UCSD-AML1 (cell line): ENCODE data around the gene ACOT13.
"Not testable (repeated sequence)": the region's sequence is repeated elsewhere in the genome, so short reads cannot be mapped to it uniquely, and the experiment has no call there.

Source experiments
- DNase-seq: peaks from one replicate; lab custom pipeline; 2025; ENCODE audit not compliant: unreplicated experiment; lab: John Stamatoyannopoulos, UW

The ACOT13 gene

GRCh38 chr6:24666641-24667377, at the start of gene ACOT13, which contains the start of gene TDP2:
Gene ACOT13, plus strand, starts transcription at chr6:24667077. Its CDS starts 187 bp downstream, at chr6:24667264.
Gene TDP2, minus strand, starts transcription at chr6:24666899. Its CDS starts 37 bp downstream, at chr6:24666862.
- DNase-seq: peak; percentile 99

DNA sequence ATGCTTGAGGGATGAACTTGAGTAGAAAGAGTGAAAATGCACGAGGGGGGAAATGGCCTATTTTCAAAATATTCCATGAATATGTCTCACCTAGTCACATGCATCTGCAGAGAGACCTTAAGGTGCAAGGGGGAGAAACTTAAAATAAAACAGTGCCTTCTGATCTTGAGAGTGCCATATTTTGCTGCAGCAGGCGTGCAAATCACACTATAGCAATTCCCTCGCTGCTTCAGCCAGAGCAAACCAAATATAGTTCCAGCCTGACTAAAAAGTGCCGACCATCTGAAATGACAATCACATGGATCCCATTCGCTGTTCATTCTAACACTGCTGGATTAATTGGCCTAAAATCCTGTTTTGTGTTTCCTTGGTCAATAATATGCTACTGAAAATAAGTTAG, 47.2 kb upstream of the ACOT13 start:
- DNase-seq: no peak

- DNase-seq: no peak
Measured at GRCh38 chr6:24620637-24621036, 46.2 kb upstream of the ACOT13 start.

DNA sequence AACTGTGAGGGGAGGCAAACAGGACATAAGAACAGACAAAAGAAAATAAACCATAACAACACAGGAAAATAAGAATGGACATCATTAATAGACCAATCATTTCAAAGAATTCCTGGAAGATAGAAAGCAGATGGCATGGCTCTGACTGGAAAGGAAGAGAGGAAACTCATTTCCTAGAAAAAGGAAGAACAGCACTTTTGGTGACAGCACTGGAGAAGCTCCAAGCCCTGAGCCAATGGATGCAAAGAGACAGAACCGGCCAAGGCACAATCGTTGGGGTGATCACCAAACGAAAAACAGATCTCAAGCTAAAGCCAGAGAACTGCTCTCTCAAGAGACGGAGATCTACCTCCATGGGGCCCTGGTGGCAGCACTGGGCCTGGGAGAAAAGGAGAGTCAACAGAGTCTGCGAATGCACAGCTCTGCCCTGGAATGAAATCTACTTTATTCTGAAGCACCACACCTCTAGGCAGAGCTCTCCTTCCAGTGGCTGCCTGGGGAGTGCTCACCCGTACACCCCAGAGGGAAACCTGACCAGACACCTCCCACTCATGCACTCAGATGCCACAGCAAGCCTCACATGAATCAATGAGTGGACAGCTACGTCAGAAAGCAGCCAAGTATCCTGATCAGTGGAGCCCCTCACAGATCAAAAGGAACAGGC, 45.1 kb upstream of the ACOT13 start:
- no peak for DNase-seq

- DNase-seq: no peak
Measured at GRCh38 chr6:24630856-24631505, 35.9 kb upstream of the ACOT13 start.

DNA sequence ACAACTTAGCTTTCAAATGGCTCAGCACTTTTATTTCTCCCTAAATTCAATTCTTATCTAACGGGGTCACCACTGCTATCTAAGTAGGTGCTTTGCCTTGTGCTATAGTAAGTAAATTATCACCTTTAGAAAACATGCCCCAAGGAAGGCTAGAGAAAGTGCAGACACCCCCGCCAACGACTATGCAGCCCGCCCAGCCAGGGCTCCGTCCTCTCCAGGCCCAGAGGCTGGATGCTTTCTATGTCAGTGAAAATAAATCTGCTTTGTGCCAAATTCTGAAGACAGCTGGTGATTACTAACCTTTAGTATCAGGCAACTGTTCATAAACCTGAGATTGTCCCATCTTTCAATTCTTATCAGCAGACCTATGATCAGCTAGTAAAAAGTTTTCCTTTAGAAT, 35.2 kb upstream of the ACOT13 start:
- no peak for DNase-seq

GRCh38 chr6:24632573-24632972, 34.3 kb upstream of the ACOT13 start:
- no peak for DNase-seq

- DNase-seq: no peak
Measured at GRCh38 chr6:24636681-24637080, 30.2 kb upstream of the ACOT13 start.

DNA sequence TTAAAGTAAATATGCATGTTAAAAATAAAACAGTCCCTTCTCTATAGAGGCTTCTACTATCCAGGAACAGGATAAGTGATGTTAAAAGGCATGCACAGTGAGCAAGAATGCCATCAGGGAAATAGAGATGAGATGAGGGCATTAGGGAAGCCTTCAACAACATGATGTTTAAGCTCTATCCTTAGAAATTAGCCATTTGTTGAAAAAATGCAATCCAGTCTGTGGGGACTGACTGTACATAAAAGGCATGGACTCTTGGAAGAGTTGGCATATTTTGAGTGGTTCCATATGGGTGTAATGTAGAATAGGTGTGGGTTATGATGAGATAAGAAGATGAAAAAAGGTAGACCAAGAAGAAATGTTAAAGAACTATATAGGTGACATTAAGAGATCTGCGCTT, 26.7 kb upstream of the ACOT13 start:
- DNase-seq: no peak

DNA sequence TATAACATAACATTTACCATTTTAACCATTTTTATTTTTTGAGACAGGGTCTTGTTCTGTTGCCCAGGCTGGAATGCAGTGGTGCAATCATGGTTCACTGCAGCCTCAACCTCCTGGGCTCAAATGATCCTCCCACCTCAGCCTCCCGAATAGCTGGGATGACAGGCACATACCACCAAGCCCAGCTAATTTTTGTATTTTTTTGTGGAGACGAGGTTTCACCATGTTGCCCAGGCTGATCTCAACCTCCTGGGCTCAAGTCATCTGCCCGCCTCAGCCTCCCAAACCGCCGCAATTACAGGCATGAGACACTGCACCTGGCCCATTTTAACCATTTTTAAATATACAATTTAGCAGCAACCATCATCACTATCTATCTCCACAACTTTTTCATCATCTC, 26.2 kb upstream of the ACOT13 start:
- not testable (repeated sequence) for DNase-seq

DNA sequence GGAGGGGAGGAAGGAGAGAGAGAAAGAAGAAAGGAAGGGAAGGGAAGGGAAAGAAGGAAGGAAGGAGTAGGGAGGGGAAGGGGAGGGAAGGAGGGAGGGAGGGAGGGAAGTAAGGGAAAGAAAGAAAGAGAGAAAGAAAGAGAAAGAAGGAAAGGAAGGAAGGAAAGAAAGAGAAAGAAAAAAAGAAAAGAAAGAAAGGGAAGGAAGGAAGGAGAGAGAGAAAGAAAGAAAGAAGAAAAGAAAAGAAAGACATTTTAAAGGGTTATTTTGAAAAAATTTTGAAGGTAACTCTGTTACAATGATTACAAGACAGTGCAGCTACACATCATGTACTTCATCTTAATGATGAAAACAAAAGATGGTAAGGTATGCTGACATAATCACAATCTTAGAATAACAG, 24.8 kb upstream of the ACOT13 start:
- no peak for DNase-seq

DNA sequence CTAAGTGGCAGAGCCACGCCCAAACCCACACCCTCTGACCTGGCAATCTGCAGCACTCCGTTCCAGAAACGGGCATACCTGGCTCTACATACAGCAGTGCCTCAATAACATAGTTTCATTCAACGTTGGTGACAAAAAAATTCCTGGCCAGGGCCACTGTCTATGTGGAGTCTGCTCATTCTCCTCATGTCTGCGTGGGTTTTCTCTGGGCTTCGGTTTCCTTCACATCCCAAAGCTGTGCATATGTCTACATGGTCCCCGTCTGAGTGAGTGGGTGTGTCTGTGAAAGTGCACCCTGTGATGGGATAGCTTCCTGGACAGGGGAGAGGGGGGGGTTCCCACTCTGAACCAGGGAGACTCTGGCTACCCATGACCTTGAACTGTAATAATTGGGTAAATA, 23.0 kb upstream of the ACOT13 start:
- no peak for DNase-seq

- no peak for DNase-seq
Measured at GRCh38 chr6:24644377-24644776, 22.5 kb upstream of the ACOT13 start.

- no peak for DNase-seq
Measured at GRCh38 chr6:24646771-24647170, 20.1 kb upstream of the ACOT13 start.

GRCh38 chr6:24648276-24648675, 18.6 kb upstream of the ACOT13 start:
- DNase-seq: no peak

- DNase-seq: no peak
Measured at GRCh38 chr6:24649691-24650090, 17.2 kb upstream of the ACOT13 start.

GRCh38 chr6:24650365-24650764, 16.5 kb upstream of the ACOT13 start:
- DNase-seq: no peak

GRCh38 chr6:24655215-24655614, 11.7 kb upstream of the ACOT13 start:
- no peak for DNase-seq

DNA sequence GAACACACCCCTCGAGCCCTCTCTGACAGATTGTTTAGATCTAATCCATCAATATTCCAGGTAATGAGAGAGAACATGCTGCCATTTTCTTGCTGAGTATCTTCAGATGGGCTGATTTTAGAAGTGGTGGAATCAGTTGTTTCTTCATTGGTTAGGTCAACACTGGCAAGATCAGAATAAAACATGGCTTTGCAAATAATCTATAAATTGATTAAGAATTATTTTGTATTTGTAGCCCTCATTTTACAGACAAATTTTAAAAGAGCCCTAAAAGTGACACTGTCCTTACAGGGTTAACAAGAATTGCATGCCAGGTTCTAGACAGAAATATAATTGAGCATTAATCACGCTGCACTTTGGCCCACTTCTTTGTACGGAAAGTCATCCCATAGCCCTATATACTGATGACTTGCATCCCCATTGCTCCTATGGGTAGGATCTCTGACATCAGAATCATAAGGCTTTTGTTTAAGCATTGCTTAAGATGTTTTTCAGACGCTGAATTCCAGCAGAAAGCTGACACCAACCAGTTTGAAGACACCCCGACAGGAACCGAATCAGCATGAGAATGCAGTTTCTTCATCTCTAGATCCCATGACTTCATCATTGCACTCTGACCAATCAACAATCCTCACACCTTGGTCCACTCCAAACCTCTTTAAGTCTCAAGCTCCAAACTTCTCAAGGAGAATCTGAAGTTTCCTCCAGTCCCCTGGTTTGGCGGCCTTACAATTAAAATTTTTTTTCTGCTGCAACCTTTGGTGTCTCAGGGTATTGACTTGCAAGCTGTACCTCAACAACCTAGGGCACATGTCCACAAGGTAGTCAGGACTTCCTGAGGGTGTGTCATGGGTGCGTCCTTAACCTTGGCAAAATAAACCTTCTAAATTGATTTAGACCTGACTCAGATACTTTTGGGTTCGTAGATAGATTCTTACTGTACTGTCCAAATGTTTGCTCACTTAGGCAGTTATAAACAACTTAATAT, 8.0 kb upstream of the ACOT13 start:
- no peak for DNase-seq

DNA sequence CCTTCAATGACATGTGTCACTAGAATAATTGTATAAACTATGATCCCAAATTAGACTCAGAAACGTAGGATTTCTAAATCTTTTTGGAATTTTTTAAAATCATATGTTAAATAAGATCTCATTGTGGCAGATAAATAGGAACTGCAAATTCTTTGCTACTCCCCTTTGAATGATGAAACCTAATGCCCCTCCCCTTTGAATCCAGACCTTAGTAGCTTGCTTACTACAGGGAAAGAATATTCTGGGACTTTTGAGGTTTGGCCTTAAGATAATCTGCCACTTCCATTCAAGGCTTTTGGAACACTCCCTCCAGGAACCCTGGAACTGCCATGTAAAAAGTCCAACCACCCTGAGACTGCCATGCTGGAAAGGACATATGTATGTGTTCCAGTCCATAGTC, 7.3 kb upstream of the ACOT13 start:
- no peak for DNase-seq

GRCh38 chr6:24660105-24660504, 6.8 kb upstream of the ACOT13 start:
- DNase-seq: no peak
